ENCODE measurements around the gene RAI1.

RAI1 gene

DNA sequence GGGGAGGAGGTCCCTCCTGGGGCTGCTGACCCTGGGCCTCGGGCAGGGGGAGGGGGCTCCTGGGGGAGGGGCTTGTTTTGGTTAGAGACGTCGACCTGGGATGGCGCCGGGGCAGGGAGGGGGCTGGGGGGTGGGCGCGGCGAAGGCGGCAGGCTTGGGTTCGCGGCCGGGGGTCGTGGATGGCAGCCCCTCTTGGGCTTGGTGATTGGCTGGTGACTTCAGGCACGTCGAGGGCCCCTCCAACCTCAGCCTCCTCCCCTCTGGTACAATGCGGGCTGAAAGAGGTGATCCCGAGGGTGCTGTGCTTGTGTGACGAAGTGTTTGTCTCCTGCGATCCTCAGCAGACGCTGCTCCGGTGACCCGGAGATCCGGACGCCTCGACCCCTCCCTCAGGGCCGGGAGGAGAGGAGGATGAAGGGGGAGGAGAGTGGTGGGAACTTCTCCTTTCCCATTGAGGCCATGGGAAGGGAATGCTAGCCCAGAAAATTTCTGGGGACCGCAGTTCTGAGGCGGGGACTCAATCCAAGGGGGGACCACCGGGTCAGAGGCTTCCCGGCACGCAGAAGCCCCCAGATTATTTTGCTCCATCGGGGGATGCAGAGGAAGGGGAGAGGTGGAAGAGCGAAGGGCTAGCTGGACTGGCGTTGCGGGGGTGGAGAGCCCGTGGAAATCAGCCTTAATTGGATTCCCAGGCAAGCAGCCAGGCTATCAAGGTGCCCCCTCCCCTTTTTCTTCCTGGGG is 43.9 kb downstream of the RAI1 start:
- Histone ChIP-seq H3K4me3 (ENCODE audit: low read length) (peak overlapping the region; percentile 62), H3K4me1 (ENCODE audit: insufficient read depth, low read length) (peaks cover 70% of the 10 kb centered on the region), H3K36me3 (ENCODE audit: insufficient read depth, low read length) (no peaks in the 10 kb centered on the region), H3K27me3 (ENCODE audit: insufficient read depth, low read length) (no peaks in the 10 kb centered on the region), H2AFZ (ENCODE audit: low read depth, low read length) (no peak overlapping the region), H3K9me3 (ENCODE audit: low read length) (no peaks in the 10 kb centered on the region)

DNA sequence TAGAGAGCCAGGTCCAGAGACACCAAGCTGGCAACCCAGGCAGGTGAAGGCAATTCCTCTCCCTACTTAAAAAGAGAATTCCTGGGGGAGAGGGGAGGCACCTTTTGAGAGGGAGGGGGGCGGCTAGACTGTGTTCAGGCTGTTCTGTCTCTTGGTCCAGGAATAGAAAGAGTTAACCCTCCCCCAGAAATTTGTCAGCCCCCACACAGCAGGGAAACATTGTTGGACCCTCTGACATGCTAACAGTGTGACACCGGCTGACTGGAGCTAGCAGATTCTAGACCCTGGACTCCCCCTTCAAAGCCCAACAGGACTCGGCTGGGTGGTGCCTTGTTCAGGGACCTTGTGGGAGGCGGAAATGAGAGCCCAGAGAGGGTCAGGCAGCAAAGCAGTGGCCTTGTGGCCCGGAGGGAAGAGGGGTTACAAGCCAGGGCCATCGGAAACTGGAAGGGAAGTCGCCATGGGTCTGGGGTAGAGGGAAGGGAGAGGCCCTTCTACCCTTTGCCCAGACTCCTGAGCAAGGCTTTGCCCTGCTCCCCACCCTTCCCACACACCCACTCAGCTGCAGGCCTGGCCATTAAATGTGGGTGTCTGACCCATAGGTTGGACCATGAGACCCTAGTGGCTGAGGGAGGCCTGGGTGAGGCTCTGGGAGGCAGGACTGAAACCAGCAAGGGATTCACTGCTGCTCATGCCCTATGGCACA is 44.6 kb downstream of the RAI1 start:
- no peak overlapping the region for H2AFZ ChIP-seq (ENCODE audit: low read depth, low read length)
- H3K27me3 ChIP-seq (ENCODE audit: insufficient read depth, low read length) = no peaks in the 10 kb centered on the region
- H3K36me3 ChIP-seq (ENCODE audit: insufficient read depth, low read length) = no peaks in the 10 kb centered on the region
- peaks cover 77% of the 10 kb centered on the region for H3K4me1 ChIP-seq (ENCODE audit: insufficient read depth, low read length)
- no peaks in the 10 kb centered on the region for H3K9me3 ChIP-seq (ENCODE audit: low read length)
- H3K4me3 ChIP-seq (ENCODE audit: low read length) = peak overlapping the region; percentile 41

DNA sequence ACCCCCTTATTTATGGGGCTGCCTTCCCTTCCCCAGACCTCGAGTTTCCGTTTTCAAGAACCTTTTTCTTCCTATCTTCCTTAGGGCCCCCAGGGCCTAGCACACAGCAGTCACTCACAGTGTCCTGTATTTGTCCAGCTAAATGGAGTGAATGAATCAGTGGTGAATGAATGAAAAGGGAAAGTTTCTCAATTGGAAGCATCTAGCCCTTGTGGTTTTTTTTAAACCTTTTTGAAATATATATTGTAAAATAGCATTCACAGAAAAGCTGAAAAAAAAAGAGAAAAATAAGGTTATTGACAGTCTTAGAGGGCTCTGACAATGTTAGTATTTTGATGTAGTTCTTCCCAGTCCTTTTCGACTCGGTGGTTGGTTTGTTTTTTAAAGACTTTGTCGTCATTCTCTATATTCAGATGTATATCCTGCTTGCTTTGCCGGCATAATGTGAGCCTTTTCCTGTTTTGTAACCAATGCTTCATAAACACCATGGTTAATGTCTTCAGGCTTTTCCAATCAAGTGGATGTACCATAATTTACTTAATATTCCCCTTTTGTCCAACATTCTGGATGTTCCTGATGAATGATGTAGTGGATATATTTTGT is 45.3 kb downstream of the RAI1 start:
- no peaks in the 10 kb centered on the region for H3K36me3 ChIP-seq (ENCODE audit: insufficient read depth, low read length)
- H3K9me3 ChIP-seq (ENCODE audit: low read length) = no peaks in the 10 kb centered on the region
- no peak overlapping the region for H2AFZ ChIP-seq (ENCODE audit: low read depth, low read length)
- H3K27me3 ChIP-seq (ENCODE audit: insufficient read depth, low read length) = no peaks in the 10 kb centered on the region
- H3K4me1 ChIP-seq (ENCODE audit: insufficient read depth, low read length) = peaks cover 78% of the 10 kb centered on the region
- no peak overlapping the region for H3K4me3 ChIP-seq (ENCODE audit: low read length)

DNA sequence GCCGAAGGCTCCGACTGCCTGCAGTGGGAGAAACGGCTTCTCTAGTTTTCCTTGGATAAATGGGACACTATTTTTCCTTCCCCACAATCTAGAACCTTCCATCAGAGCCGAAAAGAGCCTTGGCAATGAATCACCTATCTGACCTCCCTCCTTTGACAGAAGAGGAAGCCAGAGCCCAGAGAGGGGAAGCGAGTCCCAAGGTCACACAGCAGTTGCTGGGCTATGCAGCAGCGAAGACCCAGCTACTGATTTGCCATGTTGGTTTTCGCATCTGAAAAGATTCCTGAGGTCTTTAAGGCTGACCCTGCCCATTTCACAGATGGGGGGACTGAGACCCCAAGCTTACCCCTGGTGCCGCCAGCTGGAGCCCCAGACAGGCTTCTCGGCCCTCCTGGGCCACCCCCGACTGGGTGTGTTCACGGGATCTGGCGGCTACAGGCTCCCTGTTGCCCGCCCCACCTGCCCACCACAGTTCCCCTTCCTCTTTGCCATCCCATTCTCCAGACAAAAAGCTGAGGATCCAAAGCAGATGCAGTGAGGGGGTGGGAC is 45.9 kb downstream of the RAI1 start:
- H3K27me3 ChIP-seq (ENCODE audit: insufficient read depth, low read length) = no peaks in the 10 kb centered on the region
- H3K4me3 ChIP-seq (ENCODE audit: low read length) = no peak overlapping the region
- H2AFZ ChIP-seq (ENCODE audit: low read depth, low read length) = no peak overlapping the region
- no peaks in the 10 kb centered on the region for H3K9me3 ChIP-seq (ENCODE audit: low read length)
- H3K36me3 ChIP-seq (ENCODE audit: insufficient read depth, low read length) = no peaks in the 10 kb centered on the region
- H3K4me1 ChIP-seq (ENCODE audit: insufficient read depth, low read length) = peaks cover 75% of the 10 kb centered on the region

DNA sequence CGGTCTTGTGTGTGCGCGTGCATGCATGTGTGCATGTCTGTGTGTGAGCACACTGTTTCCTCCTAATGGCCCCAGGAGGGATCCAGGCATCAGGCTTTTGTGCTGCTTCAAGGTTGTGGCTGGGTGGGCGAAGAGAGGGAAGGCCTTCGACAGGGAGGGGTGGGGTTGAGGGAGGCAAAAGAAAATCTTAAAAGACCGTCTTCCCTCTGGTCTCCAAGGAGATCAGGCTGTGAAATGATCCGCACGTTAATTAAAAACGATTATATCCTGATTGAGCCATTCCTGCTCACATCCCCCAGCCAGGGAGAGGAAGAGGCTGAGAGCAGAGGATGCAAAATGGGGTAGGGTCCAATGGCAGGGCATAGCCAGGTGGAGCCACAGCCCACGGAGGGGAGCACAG is 46.9 kb downstream of the RAI1 start:
- Histone ChIP-seq H2AFZ (ENCODE audit: low read depth, low read length) (no peak overlapping the region), H3K9me3 (ENCODE audit: low read length) (no peaks in the 10 kb centered on the region), H3K4me1 (ENCODE audit: insufficient read depth, low read length) (peaks cover 76% of the 10 kb centered on the region), H3K4me3 (ENCODE audit: low read length) (no peak overlapping the region), H3K27me3 (ENCODE audit: insufficient read depth, low read length) (no peaks in the 10 kb centered on the region), H3K36me3 (ENCODE audit: insufficient read depth, low read length) (no peaks in the 10 kb centered on the region)

DNA sequence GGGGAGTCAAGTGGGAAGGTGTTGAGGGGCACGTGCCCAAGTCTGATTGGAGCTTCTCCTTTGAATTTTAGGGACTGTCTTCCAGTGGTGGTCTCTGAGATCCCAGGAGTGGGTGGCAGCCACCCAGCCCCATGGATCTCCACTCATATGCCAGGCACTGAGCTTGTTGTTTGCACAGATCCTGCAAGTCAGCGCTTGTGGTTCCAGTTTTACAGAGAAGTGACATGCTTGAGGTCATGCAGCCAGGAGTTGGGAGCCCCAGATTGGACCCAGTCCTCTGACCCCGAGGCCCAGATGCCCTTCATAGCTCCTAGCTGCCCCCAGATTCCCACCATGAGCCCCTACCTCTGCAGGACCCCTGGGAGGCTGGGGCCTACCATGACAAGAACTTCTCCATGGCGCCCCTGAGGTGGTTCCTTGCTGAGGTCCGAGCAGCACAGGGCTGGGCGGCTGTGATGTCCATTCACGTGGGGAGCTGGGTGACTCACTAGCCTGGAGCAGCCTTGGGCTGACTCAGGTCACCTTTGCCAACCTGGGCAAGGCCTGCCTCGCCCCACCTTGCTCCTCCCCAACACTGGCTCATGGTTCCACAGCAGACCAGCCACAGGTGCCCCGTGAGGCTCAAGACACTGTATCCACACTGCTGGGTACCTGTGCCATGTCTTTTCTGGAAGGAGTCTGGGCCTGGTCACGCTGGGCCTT is 47.4 kb downstream of the RAI1 start:
- peaks cover 79% of the 10 kb centered on the region for H3K4me1 ChIP-seq (ENCODE audit: insufficient read depth, low read length)
- H3K4me3 ChIP-seq (ENCODE audit: low read length) = no peak overlapping the region
- H3K27me3 ChIP-seq (ENCODE audit: insufficient read depth, low read length) = no peaks in the 10 kb centered on the region
- no peak overlapping the region for H2AFZ ChIP-seq (ENCODE audit: low read depth, low read length)
- no peaks in the 10 kb centered on the region for H3K36me3 ChIP-seq (ENCODE audit: insufficient read depth, low read length)
- H3K9me3 ChIP-seq (ENCODE audit: low read length) = no peaks in the 10 kb centered on the region

DNA sequence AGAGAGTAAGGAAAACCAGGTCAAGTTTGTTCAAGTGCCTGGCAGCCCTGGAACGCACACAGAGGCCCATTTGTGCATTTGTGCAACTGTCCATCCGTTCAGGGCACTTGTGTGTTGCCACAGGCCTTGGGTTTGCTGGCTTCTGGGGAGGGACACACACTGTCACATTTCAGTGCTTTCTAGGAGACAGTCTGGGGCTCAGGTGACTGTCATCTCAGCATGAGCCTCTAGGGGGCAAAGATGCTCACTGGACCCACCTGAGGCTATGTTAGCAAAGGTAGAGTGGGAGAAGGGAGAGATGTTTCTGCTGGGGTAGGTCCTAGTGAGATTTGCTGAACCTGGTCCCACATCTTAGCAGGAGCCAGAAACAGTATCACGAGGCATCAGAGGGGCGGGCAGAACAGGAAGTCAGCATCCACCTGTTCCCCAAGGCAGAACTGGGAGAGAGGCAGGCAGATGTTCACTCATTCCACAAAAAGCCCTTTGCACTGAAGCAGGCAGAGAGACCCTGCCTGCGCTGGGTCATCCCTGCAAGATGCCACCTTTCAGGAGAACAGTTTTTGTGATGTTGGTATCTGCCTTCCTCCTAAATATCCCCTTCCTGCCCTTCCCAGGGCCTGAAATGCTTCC is 48.5 kb downstream of the RAI1 start:
- Histone ChIP-seq H3K27me3 (ENCODE audit: insufficient read depth, low read length) (no peaks in the 10 kb centered on the region), H2AFZ (ENCODE audit: low read depth, low read length) (no peak overlapping the region), H3K9me3 (ENCODE audit: low read length) (no peaks in the 10 kb centered on the region), H3K36me3 (ENCODE audit: insufficient read depth, low read length) (no peaks in the 10 kb centered on the region), H3K4me1 (ENCODE audit: insufficient read depth, low read length) (peaks cover 83% of the 10 kb centered on the region), H3K4me3 (ENCODE audit: low read length) (no peak overlapping the region)

DNA sequence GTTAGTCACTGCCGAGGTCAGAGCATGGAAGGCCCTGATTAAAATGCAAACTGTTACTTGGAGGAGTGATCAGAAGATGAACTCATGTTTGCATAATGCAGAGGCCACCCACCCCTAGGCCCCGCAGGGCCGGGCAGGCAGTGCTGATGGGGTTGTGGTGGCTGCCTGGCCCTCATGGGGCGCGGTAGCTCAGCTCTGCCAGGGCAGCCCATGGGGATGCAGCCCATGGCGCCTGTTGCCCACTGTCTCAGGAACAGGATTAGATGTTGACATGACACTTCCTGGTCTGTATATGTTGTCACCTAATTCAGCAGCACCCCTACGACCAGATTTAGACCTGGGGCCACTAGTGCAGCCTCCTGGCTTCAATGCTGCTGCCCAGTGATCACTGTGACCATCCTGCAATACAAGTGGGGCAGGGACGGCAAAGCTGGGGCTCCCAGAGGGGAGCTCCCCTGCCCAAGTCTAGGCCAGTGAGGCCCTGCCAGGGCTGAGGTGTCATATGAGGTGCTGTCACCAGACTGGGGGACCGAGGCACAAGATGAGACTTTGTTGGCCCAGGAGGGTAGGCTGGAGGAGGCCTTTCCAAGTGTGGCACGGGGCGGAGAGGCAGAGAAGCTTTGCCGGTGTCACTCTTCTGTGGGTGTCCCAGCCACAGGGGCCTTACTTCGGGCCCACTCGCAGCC is 49.1 kb downstream of the RAI1 start:
- no peaks in the 10 kb centered on the region for H3K36me3 ChIP-seq (ENCODE audit: insufficient read depth, low read length)
- H3K4me3 ChIP-seq (ENCODE audit: low read length) = no peak overlapping the region
- no peaks in the 10 kb centered on the region for H3K9me3 ChIP-seq (ENCODE audit: low read length)
- peaks cover 79% of the 10 kb centered on the region for H3K4me1 ChIP-seq (ENCODE audit: insufficient read depth, low read length)
- H2AFZ ChIP-seq (ENCODE audit: low read depth, low read length) = no peak overlapping the region
- H3K27me3 ChIP-seq (ENCODE audit: insufficient read depth, low read length) = no peaks in the 10 kb centered on the region

DNA sequence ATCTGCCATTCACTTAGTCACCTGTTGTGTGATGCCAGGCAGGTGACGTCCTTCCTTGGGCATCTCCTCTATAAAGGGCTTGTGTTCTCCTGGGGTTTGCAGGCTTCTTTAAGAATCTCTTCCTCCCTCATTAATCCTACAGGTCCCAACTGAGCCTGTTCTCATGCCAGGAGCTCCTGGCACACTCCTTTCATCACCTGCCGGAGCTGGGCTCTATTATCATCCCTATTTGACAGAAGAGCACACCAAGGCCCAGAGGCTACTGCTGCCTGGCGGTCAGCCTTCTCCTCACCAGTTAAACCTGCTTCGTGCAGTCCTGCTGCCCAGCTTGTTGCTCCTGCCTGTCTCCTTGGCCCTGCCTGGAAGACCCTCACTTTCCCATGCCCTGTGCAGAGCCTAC is 51.2 kb downstream of the RAI1 start:
- no peaks in the 10 kb centered on the region for H3K9me3 ChIP-seq (ENCODE audit: low read length)

DNA sequence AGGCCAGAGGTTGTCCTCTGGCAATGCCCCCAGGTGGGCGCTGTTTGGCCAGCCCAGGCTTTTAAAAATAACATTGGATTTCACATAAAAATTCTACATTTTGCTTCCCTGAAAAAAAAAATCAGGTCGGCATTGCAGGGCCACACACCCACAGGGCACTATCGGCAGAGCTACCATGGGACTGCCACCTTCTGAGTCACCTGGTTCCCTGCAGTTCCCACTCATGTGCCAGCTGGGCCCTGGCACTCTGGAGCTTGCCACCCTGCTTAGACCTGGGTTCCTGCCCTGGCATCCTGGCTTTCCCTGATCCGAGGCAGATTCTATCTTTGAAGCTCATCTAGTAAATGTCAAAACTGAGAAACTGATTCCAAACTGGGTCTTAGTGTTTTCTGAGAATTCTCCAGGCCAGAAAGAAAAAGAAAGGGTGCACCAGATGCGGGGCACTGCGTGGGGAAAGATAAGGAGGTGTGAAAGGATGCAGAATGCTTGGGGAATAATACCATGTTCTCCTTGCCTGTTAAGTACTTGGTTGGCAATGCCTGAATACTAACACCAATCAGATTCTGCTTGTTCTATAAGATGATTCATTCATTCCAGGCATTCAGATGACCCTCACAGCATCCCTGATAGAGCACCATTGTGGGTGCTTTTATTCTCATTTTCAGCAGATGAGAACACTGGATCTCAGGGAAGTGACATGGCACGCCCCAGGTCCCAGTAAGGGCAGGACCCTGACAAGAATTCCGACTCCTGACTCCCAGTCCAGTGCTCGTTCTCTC is 51.8 kb downstream of the RAI1 start:
- Histone ChIP-seq H3K36me3 (ENCODE audit: insufficient read depth, low read length) (no peaks in the 10 kb centered on the region), H3K4me1 (ENCODE audit: insufficient read depth, low read length) (peaks cover 65% of the 10 kb centered on the region), H3K27me3 (ENCODE audit: insufficient read depth, low read length) (no peaks in the 10 kb centered on the region), H2AFZ (ENCODE audit: low read depth, low read length) (no peak overlapping the region), H3K4me3 (ENCODE audit: low read length) (no peak overlapping the region), H3K9me3 (ENCODE audit: low read length) (no peaks in the 10 kb centered on the region)

More for the DNA sequence above, 51.2 kb downstream of the RAI1 start:
- Histone ChIP-seq H3K4me1 (ENCODE audit: insufficient read depth, low read length) (peaks cover 65% of the 10 kb centered on the region), H2AFZ (ENCODE audit: low read depth, low read length) (no peak overlapping the region), H3K36me3 (ENCODE audit: insufficient read depth, low read length) (no peaks in the 10 kb centered on the region), H3K27me3 (ENCODE audit: insufficient read depth, low read length) (no peaks in the 10 kb centered on the region), H3K4me3 (ENCODE audit: low read length) (no peak overlapping the region)

DNA sequence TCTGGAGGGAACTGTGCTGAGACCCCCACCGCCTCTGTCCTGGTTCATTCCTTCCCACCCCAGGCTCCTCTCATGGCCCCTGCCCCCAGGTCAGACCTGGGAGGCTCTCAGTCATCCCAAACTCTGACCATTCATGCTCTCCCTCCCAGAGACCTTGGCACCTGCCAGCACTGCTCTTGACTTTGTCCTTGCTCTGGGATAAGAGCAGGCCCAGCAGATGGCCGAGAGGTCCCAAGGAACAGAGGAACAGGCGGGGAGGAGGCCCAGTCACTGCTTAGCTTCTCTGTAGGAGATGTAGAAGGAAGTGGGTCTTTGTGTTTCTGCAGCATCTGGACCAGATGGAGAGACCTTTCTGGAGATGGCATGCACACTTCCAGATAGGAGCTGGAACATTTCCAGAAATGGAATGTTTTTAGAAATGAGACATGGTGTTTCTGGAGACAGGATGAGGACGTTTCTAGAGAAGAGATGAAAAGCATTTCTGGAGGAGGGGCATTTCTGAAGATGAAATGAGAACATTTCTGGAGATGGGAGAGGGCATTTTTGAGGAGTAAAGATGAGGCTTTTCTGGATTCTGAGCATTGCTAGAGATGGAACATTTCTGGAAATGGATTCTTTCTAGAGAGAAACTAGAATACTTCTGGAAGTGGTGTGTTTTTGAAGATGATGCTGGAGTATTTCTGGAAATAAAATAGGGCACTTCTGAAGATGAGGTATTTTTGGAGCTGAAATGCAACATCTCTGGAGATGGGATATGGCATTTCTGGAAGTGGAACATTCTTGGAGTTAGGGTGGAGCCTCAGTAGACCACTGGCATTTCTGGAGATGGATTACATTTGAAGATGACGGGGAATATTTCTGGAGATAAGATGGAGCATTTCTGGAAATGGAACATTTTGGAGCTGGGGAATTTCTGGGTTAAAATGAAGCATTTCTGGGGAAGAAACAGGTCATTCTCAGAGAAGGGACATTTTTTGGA is 55.2 kb downstream of the RAI1 start:
- H3K4me1 ChIP-seq (ENCODE audit: insufficient read depth, low read length) = peaks cover 66% of the 10 kb centered on the region
- no peak overlapping the region for H3K4me3 ChIP-seq (ENCODE audit: low read length)
- H2AFZ ChIP-seq (ENCODE audit: low read depth, low read length) = no peak overlapping the region
- H3K9me3 ChIP-seq (ENCODE audit: low read length) = no peaks in the 10 kb centered on the region
- H3K36me3 ChIP-seq (ENCODE audit: insufficient read depth, low read length) = no peaks in the 10 kb centered on the region
- H3K27me3 ChIP-seq (ENCODE audit: insufficient read depth, low read length) = no peaks in the 10 kb centered on the region

Measured in neuron (in vitro differentiated cells).